HCT116 (cell line): ENCODE measurements around the gene MRPL45. TPM values are rescaled to one million over a fixed set of nuclear protein-coding genes. Genes with fewer than 3 reads are reported as not detected.

ENCODE experiments used
- ATAC-seq: fragments of 200-7000 bp; cut with Tn5 transposase; 2 replicates; pipeline ENCODE4 v1.9.1; 2020; ENCODE audit warnings: mild to moderate bottlenecking, moderate library complexity
- BruUV-seq: library from RNA; stranded (reverse); fragments of 400-500 nt; replicated peaks from 2 replicates; lab custom pipeline; 2021; lab: Mats Ljungman, UMichigan
- CTCF ChIA-PET: fragments of 300-600 bp; sonication (Branson Sonifier 250); formaldehyde crosslinking; loops from one replicate; lab custom pipeline; 2021; ENCODE audit warnings: antibody characterized with exemption; lab: Charles Lee
- POLR2A ChIA-PET: fragments of 300-600, 350-600 bp; sonication (Branson Sonifier 250); formaldehyde crosslinking; loops from one replicate; lab custom pipeline; 2021; ENCODE audit warnings: antibody characterized with exemption; lab: Charles Lee
- RAD21 ChIA-PET, 2 experiments: fragments of 300-600 bp; sonication (Branson Sonifier 250); formaldehyde crosslinking; loops; one replicate each; lab custom pipeline; 2023; ENCODE audit warnings: low total read pairs in 2 of 2; ENCODE audit not compliant: uncharacterized antibody in 2 of 2, unreplicated experiment in 2 of 2, low non-redundant PET in 1 of 2; lab: Charles Lee
- DNase-seq: peaks from one replicate; pipeline ENCODE4 v3.0.0-alpha.2; 2010; ENCODE audit warnings: low read depth, low spot score
- H2AFZ ChIP-seq: fragments of 200-600 bp; shearing (Covaris generic), sonication (generic); 2 replicates; pipeline ENCODE4 v1.6.1; 2017; ENCODE audit warnings: low read depth, mixed run types, mixed read lengths, antibody characterized with exemption, low read length; ENCODE audit not compliant: poor library complexity, severe bottlenecking
- H3K27ac ChIP-seq: 2 replicates; pipeline ENCODE4 v1.5.1; 2012; ENCODE audit warnings: low read depth, low read length
- H3K27me3 ChIP-seq: fragments of 200-600 bp; sonication (generic); 2 replicates; pipeline ENCODE4 v1.6.1; 2016; ENCODE audit warnings: mixed run types, low read length, mixed read lengths; ENCODE audit not compliant: insufficient read depth
- H3K36me3 ChIP-seq, 2 experiments: fragments of 200-500 bp in 1 of 2; fragments of 200-600 bp in 1 of 2; sonication (Bioruptor generic) in 1 of 2; sonication (generic) in 1 of 2; 2 replicates each; pipeline versions ENCODE4 v1.5.1 to v1.6.1; 2014 to 2016; ENCODE audit warnings: low read length in 2 of 2, inconsistent platforms in 1 of 2, mixed read lengths in 1 of 2, mixed run types in 1 of 2; ENCODE audit not compliant: insufficient read depth in 2 of 2, control insufficient read depth in 1 of 2
- H3K4me1 ChIP-seq, 2 experiments: fragments of 200-600 bp in 1 of 2; sonication (generic) in 1 of 2; 2 replicates each; pipeline versions ENCODE4 v1.5.1 to v1.6.1; 2012 to 2017; ENCODE audit warnings: low read length in 2 of 2, inconsistent platforms in 1 of 2, mild to moderate bottlenecking in 1 of 2, mixed read lengths in 1 of 2, mixed run types in 1 of 2, moderate library complexity in 1 of 2; ENCODE audit not compliant: insufficient read depth in 2 of 2, control insufficient read depth in 1 of 2
- H3K4me2 ChIP-seq: fragments of 200-600 bp; sonication (generic); 2 replicates; pipeline ENCODE4 v1.6.1; 2017; ENCODE audit warnings: mixed run types, low read length, mixed read lengths
- H3K4me3 ChIP-seq, 2 experiments: fragments of 200-600 bp in 1 of 2; sonication (generic) in 1 of 2; replicated peaks in 1 of 2; 2 replicates each; pipeline ENCODE4 v1.5.1; 2011 to 2016; ENCODE audit warnings: low read length in 2 of 2, control low read depth in 1 of 2, low read depth in 1 of 2, mild to moderate bottlenecking in 1 of 2, mixed read lengths in 1 of 2, mixed run types in 1 of 2
- H3K79me2 ChIP-seq: fragments of 200-600 bp; sonication (generic); 2 replicates; pipeline ENCODE4 v1.6.1; 2017; ENCODE audit warnings: mild to moderate bottlenecking, mixed run types, low read length, moderate library complexity, mixed read lengths; ENCODE audit not compliant: insufficient read depth
- H3K9ac ChIP-seq: fragments of 200-600 bp; sonication (generic); 2 replicates; pipeline ENCODE4 v1.6.1; 2016; ENCODE audit warnings: low read length, mixed read lengths
- H3K9me2 ChIP-seq: fragments of 200-600 bp; sonication (generic), shearing (Covaris generic); 2 replicates; pipeline ENCODE4 v1.6.1; 2017; ENCODE audit warnings: mixed run types, mild to moderate bottlenecking, moderate library complexity; ENCODE audit not compliant: insufficient read depth
- H3K9me3 ChIP-seq, 2 experiments: fragments of 200-500 bp in 1 of 2; fragments of 200-600 bp in 1 of 2; sonication (Bioruptor generic) in 1 of 2; sonication (generic) in 1 of 2; 2 replicates each; pipeline ENCODE4 v1.6.1; 2014 to 2017; ENCODE audit warnings: low read length in 2 of 2, mixed read lengths in 2 of 2, inconsistent platforms in 1 of 2, low read depth in 1 of 2, mild to moderate bottlenecking in 1 of 2, mixed run types in 1 of 2, moderate library complexity in 1 of 2; ENCODE audit not compliant: control insufficient read depth in 1 of 2, insufficient read depth in 1 of 2
- H4K20me1 ChIP-seq: fragments of 200-600 bp; sonication (generic), shearing (Covaris generic); 2 replicates; pipeline ENCODE4 v1.6.1; 2017; ENCODE audit warnings: mixed run types, mild to moderate bottlenecking, moderate library complexity; ENCODE audit not compliant: insufficient read depth
- CBX3 ChIP-seq: IDR thresholded peaks from 2 replicates; pipeline ENCODE4 v1.6.1; 2012; ENCODE audit warnings: low read depth
- CEBPB ChIP-seq: IDR thresholded peaks from 2 replicates; pipeline ENCODE4 v1.6.1; 2012; ENCODE audit warnings: low read depth
- EGR1 ChIP-seq: IDR thresholded peaks from 2 replicates; pipeline ENCODE4 v1.6.1; 2012; ENCODE audit warnings: low read depth
- ELF1 ChIP-seq: IDR thresholded peaks from 2 replicates; pipeline ENCODE4 v1.6.1; 2012; ENCODE audit warnings: low read depth, borderline replicate concordance
- EZH2phosphoT487 ChIP-seq: fragments of 200-600 bp; IDR thresholded peaks from 2 replicates; pipeline ENCODE4 v1.6.1; 2018; ENCODE audit warnings: antibody characterized with exemption, borderline replicate concordance
- JUND ChIP-seq: IDR thresholded peaks from 2 replicates; pipeline ENCODE4 v1.6.1; 2012
- RAD21 ChIP-seq: IDR thresholded peaks from 2 replicates; pipeline ENCODE4 v1.6.1; 2012; ENCODE audit warnings: low read depth, mild to moderate bottlenecking
- SP1 ChIP-seq: IDR thresholded peaks from 2 replicates; pipeline ENCODE4 v1.6.1; 2012; ENCODE audit warnings: low read depth
- SRF ChIP-seq: IDR thresholded peaks from 2 replicates; pipeline ENCODE4 v1.6.1; 2012; ENCODE audit warnings: low read depth
- TCF7L2 ChIP-seq: IDR thresholded peaks from 2 replicates; pipeline ENCODE4 v1.7.0; 2011; ENCODE audit warnings: borderline replicate concordance, inconsistent platforms; ENCODE audit not compliant: insufficient read depth, insufficient read length; ENCODE audit errors: extremely low read depth
- ZFX ChIP-seq: fragments of 450-650 bp; IDR thresholded peaks from 2 replicates; pipeline ENCODE4 v1.6.1; 2017
- intact Hi-C: fragments of 100-400 bp; cut with micrococcal nuclease; formaldehyde crosslinking; loops from 2 replicates; pipeline ENCODE4 v1.10.0; 2022
- total RNA-seq: library from RNA; stranded (reverse); gene quantifications from one replicate; pipeline ENCODE4 v1.2.1, GENCODE V29; 2021; ENCODE audit not compliant: unreplicated experiment
- TF ChIP-seq, protein P1 (sequence below): IDR thresholded peaks from 2 replicates; pipeline ENCODE4 v1.6.1; 2012
- TF ChIP-seq, protein P2 (sequence below): IDR thresholded peaks from 2 replicates; pipeline ENCODE4 v1.6.1; 2012
- TF ChIP-seq, protein P3 (sequence below), 3 experiments: fragments of 200-600 bp in 1 of 3; sonication (generic) in 1 of 3; IDR thresholded peaks in 2 of 3; conservative IDR thresholded peaks in 1 of 3; 2 replicates each; pipeline ENCODE4 v1.5.1; 2012 to 2017; ENCODE audit warnings: low read depth in 2 of 3, low read length in 2 of 3, antibody characterized with exemption in 1 of 3, borderline replicate concordance in 1 of 3, control low read depth in 1 of 3, mild to moderate bottlenecking in 1 of 3, mixed read lengths in 1 of 3, mixed run types in 1 of 3, moderate library complexity in 1 of 3; ENCODE audit not compliant: insufficient read depth in 1 of 3
- TF ChIP-seq, protein P4 (sequence below): IDR thresholded peaks from 2 replicates; pipeline ENCODE4 v1.6.1; 2012; ENCODE audit warnings: low read depth

The MRPL45 gene
- total RNA-seq, 1 experiment from 2014 or later: 76.1 TPM

DNA sequence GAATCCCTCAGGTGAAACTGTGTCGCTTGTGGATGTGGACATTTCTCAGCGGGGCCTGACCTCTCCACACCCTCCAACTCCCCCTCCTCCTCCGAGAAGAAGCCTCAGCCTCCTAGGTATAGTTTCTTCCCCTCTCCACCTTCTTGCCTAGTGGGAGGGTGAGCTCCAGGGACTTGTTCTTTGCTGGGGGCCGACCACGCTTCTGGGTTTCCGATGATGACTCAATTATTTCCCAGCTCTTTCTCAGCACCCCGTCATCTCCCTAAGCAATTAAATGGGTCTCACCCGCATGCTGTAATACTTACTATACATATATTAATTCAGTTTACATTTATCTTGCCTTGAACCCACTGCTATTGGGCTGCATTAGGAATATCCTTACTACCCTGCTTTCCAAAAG lies 67.8 kb downstream of the MRPL45 start:
- ChIA-PET RAD21 (no interaction called here), POLR2A (no interaction called here), CTCF (no interaction called here)
- peaks cover 12% of the 10 kb centered on the region; the same call in 1 of the 2 replicates for H3K79me2 ChIP-seq
- H3K9me3 ChIP-seq: no peaks in the 10 kb centered on the region
- no peak overlapping the region for H3K4me3 ChIP-seq
- intact Hi-C loops: no loop called here
- no peak for DNase-seq
- no peak for TF ChIP-seq CBX3
- no TSS peak for BruUV-seq
- H3K27me3 ChIP-seq: no peaks in the 10 kb centered on the region
- no peak overlapping the region for H3K27ac ChIP-seq
- H2AFZ ChIP-seq: no peak overlapping the region
- H3K36me3 ChIP-seq: peaks cover 11 to 25% of the 10 kb centered on the region in 2 experiments
- H4K20me1 ChIP-seq: no peaks in the 10 kb centered on the region
- H3K4me1 ChIP-seq: no peaks in the 10 kb centered on the region; a peak in 1 of 4 replicates
- ATAC-seq: no peak
- H3K9me2 ChIP-seq: no peaks in the 10 kb centered on the region
- no peak overlapping the region for H3K9ac ChIP-seq
- no peak overlapping the region for H3K4me2 ChIP-seq

DNA sequence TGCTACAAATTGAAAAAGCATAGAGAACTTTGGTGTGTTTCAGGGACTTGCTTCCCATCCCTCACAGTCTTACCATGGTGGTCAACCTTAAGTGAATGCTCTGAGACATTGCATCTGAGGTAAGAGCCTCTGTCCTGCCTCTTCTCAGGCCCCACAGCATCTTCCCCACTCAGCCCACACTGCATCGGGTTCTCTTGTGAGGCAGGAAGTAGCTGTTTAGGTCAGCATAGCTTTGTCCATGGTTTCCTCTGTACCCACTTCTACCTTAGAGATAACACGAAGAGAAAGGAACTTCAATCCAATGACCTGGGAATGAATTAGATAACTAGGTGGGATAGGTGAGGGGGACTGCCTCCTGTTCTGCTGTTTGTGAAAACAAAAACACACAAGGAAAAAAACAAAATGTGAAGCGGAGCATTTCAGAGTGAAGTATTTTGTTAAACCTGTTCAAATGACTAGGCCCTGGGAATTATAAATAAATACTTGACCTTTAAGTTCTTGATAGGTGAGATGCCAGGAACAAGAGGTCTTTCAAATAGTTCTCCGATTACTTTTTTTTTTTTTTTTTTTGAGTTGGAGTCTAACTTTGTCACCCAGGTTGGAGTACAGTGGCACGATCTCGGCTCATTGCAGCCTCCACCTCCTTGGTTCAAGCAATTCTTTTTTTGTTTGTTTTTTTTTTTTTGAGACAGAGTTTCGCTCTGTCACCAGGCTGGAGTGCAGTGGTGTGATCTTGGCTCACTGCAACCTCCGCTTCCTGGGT lies 72.3 kb downstream of the MRPL45 start:
- Histone ChIP-seq H3K27me3 (no peaks in the 10 kb centered on the region), H3K9me3 (no peaks in the 10 kb centered on the region), H4K20me1 (no peaks in the 10 kb centered on the region), H2AFZ (no peak overlapping the region), H3K79me2 (no peaks in the 10 kb centered on the region), H3K36me3 (peaks cover 16 to 32% of the 10 kb centered on the region in 2 experiments), H3K9ac (no peak overlapping the region), H3K4me3 (no peak overlapping the region), H3K9me2 (no peaks in the 10 kb centered on the region), H3K27ac (no peak overlapping the region), H3K4me2 (no peak overlapping the region), H3K4me1 (no peaks in the 10 kb centered on the region)
- intact Hi-C loops: no loop called here
- POLR2A ChIA-PET: no interaction called here
- DNase-seq (no peak), ATAC-seq (no peak)
- CTCF ChIA-PET: no interaction called here
- no TSS peak for BruUV-seq
- RAD21 ChIA-PET: no interaction called here
- TF ChIP-seq EZH2phosphoT487 (no peak), CEBPB (no peak), RAD21 (no peak), JUND (no peak), ZFX (no peak), CBX3 (no peak), SRF (no peak), SP1 (no peak), ELF1 (no peak), TCF7L2 (no peak), EGR1 (no peak)
- TF ChIP-seq, protein P1, sequence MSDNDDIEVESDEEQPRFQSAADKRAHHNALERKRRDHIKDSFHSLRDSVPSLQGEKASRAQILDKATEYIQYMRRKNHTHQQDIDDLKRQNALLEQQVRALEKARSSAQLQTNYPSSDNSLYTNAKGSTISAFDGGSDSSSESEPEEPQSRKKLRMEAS: no peak
- TF ChIP-seq, protein P2, sequence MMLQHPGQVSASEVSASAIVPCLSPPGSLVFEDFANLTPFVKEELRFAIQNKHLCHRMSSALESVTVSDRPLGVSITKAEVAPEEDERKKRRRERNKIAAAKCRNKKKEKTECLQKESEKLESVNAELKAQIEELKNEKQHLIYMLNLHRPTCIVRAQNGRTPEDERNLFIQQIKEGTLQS: no peak
- TF ChIP-seq, protein P3, sequence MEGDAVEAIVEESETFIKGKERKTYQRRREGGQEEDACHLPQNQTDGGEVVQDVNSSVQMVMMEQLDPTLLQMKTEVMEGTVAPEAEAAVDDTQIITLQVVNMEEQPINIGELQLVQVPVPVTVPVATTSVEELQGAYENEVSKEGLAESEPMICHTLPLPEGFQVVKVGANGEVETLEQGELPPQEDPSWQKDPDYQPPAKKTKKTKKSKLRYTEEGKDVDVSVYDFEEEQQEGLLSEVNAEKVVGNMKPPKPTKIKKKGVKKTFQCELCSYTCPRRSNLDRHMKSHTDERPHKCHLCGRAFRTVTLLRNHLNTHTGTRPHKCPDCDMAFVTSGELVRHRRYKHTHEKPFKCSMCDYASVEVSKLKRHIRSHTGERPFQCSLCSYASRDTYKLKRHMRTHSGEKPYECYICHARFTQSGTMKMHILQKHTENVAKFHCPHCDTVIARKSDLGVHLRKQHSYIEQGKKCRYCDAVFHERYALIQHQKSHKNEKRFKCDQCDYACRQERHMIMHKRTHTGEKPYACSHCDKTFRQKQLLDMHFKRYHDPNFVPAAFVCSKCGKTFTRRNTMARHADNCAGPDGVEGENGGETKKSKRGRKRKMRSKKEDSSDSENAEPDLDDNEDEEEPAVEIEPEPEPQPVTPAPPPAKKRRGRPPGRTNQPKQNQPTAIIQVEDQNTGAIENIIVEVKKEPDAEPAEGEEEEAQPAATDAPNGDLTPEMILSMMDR (IDR thresholded peaks at IDR 0.05 in 2 of 3, conservative IDR thresholded peaks at IDR 0.05 in 1 of 3; ENCODE audit: borderline replicate concordance in 1 of 3, insufficient read depth in 1 of 3, low read depth in 2 of 3, low read length in 2 of 3): no peak
- TF ChIP-seq, protein P4, sequence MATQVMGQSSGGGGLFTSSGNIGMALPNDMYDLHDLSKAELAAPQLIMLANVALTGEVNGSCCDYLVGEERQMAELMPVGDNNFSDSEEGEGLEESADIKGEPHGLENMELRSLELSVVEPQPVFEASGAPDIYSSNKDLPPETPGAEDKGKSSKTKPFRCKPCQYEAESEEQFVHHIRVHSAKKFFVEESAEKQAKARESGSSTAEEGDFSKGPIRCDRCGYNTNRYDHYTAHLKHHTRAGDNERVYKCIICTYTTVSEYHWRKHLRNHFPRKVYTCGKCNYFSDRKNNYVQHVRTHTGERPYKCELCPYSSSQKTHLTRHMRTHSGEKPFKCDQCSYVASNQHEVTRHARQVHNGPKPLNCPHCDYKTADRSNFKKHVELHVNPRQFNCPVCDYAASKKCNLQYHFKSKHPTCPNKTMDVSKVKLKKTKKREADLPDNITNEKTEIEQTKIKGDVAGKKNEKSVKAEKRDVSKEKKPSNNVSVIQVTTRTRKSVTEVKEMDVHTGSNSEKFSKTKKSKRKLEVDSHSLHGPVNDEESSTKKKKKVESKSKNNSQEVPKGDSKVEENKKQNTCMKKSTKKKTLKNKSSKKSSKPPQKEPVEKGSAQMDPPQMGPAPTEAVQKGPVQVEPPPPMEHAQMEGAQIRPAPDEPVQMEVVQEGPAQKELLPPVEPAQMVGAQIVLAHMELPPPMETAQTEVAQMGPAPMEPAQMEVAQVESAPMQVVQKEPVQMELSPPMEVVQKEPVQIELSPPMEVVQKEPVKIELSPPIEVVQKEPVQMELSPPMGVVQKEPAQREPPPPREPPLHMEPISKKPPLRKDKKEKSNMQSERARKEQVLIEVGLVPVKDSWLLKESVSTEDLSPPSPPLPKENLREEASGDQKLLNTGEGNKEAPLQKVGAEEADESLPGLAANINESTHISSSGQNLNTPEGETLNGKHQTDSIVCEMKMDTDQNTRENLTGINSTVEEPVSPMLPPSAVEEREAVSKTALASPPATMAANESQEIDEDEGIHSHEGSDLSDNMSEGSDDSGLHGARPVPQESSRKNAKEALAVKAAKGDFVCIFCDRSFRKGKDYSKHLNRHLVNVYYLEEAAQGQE: no peak
